SU-DHL-6 (cell line): ENCODE data around the gene SAP30.

Source experiments
- EZH2phosphoT487 ChIP-seq: fragments of 200-600 bp; sonication (generic), shearing (Covaris generic); conservative IDR thresholded peaks from 2 replicates; pipeline ENCODE4 v1.6.1; 2018; ENCODE audit warnings: mild to moderate bottlenecking, antibody characterized with exemption, low read length, moderate library complexity, mixed read lengths
- TF ChIP-seq, protein P1 (sequence below): fragments of 200-600 bp; sonication (generic); IDR thresholded peaks from one replicate; pipeline ENCODE4 v1.5.1; 2017; ENCODE audit warnings: antibody characterized with exemption, mild to moderate bottlenecking, low read length, moderate library complexity; ENCODE audit not compliant: insufficient read depth, poor library complexity, severe bottlenecking

DNA sequence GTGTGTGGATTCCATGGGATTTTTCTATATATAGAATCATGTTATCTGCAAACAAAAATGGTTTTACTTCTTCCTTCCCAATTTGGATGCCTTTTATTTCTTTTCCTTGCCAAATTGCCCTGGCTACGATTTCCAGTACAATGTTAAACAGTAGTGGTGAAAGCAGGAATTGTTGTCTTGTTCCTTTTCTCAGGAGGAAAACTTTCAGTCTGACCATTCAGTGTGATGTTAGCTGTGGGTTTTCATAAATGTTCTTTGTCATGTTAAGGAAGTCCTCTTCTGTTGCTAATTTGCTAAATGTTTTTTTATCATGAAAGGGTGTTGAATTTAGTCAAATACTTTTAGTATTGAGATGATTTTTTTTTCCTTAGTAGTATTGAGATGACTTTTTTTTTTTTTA lies 10.9 kb downstream of the SAP30 start:
- TF ChIP-seq, protein P1, sequence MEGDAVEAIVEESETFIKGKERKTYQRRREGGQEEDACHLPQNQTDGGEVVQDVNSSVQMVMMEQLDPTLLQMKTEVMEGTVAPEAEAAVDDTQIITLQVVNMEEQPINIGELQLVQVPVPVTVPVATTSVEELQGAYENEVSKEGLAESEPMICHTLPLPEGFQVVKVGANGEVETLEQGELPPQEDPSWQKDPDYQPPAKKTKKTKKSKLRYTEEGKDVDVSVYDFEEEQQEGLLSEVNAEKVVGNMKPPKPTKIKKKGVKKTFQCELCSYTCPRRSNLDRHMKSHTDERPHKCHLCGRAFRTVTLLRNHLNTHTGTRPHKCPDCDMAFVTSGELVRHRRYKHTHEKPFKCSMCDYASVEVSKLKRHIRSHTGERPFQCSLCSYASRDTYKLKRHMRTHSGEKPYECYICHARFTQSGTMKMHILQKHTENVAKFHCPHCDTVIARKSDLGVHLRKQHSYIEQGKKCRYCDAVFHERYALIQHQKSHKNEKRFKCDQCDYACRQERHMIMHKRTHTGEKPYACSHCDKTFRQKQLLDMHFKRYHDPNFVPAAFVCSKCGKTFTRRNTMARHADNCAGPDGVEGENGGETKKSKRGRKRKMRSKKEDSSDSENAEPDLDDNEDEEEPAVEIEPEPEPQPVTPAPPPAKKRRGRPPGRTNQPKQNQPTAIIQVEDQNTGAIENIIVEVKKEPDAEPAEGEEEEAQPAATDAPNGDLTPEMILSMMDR: no peak
- TF ChIP-seq EZH2phosphoT487: no peak
